ENCODE data around the gene YAE1. TPM values are rescaled to one million over a fixed set of nuclear protein-coding genes. Genes with fewer than 3 reads are reported as not detected.

Gene YAE1
- total RNA-seq, 4 donors from 2014 or later, result 13.3 to 15.9 (median 14.3) TPM

- H3K36me3 ChIP-seq, result no peaks in the 10 kb centered on the region
- no peaks in the 10 kb centered on the region for H3K27me3 ChIP-seq
- no peaks in the 10 kb centered on the region for H3K4me1 ChIP-seq
- no peak for DNase-seq (ENCODE audit: low spot score in 2 of 2)
- no peak overlapping the region for H3K27ac ChIP-seq
- H3K9me3 ChIP-seq, result no peaks in the 10 kb centered on the region
- no peak overlapping the region for H3K4me3 ChIP-seq
- TF ChIP-seq POLR2AphosphoS5 (IDR thresholded peaks at IDR 0.05), result no peak
- TF ChIP-seq CTCF (IDR thresholded peaks at IDR 0.05), result no peak
- TF ChIP-seq EP300 (IDR thresholded peaks at IDR 0.05), result no peak
- no peak for TF ChIP-seq POLR2A (IDR thresholded peaks at IDR 0.05)
- WGBS, result 96% methylated on average over 4 of the region's 4 CpGs
Measured at GRCh38 chr7:39532832-39533231, 33.4 kb upstream of the YAE1 start.

GRCh38 chr7:39534599-39534998, 31.6 kb upstream of the YAE1 start:
- Histone ChIP-seq H3K4me1 (no peaks in the 10 kb centered on the region), H3K4me3 (no peak overlapping the region), H3K36me3 (no peaks in the 10 kb centered on the region), H3K27me3 (no peaks in the 10 kb centered on the region), H3K27ac (no peak overlapping the region), H3K9me3 (no peaks in the 10 kb centered on the region)
- WGBS, result 100% methylated on average over 1 of the region's 1 CpG
- DNase-seq (ENCODE audit: low spot score in 2 of 2), result no peak
- TF ChIP-seq CTCF (IDR thresholded peaks at IDR 0.05) (no peak), POLR2A (IDR thresholded peaks at IDR 0.05) (no peak), EP300 (IDR thresholded peaks at IDR 0.05) (no peak), POLR2AphosphoS5 (IDR thresholded peaks at IDR 0.05) (no peak)

GRCh38 chr7:39535064-39535463, 31.1 kb upstream of the YAE1 start:
- no peak overlapping the region for H3K27ac ChIP-seq
- no peak for TF ChIP-seq EP300 (IDR thresholded peaks at IDR 0.05)
- no peak for TF ChIP-seq POLR2A (IDR thresholded peaks at IDR 0.05)
- TF ChIP-seq CTCF (IDR thresholded peaks at IDR 0.05), result no peak
- no peak for TF ChIP-seq POLR2AphosphoS5 (IDR thresholded peaks at IDR 0.05)
- no peaks in the 10 kb centered on the region for H3K9me3 ChIP-seq
- H3K4me1 ChIP-seq, result no peaks in the 10 kb centered on the region
- H3K27me3 ChIP-seq, result no peaks in the 10 kb centered on the region
- no peak for DNase-seq (ENCODE audit: low spot score in 2 of 2)
- H3K4me3 ChIP-seq, result no peak overlapping the region
- no peaks in the 10 kb centered on the region for H3K36me3 ChIP-seq

GRCh38 chr7:39535720-39536119, 30.5 kb upstream of the YAE1 start:
- H3K36me3 ChIP-seq, result no peaks in the 10 kb centered on the region
- no peaks in the 10 kb centered on the region for H3K27me3 ChIP-seq
- DNase-seq (ENCODE audit: low spot score in 2 of 2), result no peak
- H3K4me3 ChIP-seq, result no peak overlapping the region
- H3K4me1 ChIP-seq, result no peaks in the 10 kb centered on the region
- 68% methylated on average over 3 of the region's 3 CpGs for WGBS
- no peak overlapping the region for H3K27ac ChIP-seq
- TF ChIP-seq POLR2A (IDR thresholded peaks at IDR 0.05), result no peak
- no peak for TF ChIP-seq CTCF (IDR thresholded peaks at IDR 0.05)
- TF ChIP-seq POLR2AphosphoS5 (IDR thresholded peaks at IDR 0.05), result no peak
- no peak for TF ChIP-seq EP300 (IDR thresholded peaks at IDR 0.05)
- H3K9me3 ChIP-seq, result no peaks in the 10 kb centered on the region

- Histone ChIP-seq H3K27ac (no peak overlapping the region), H3K9me3 (no peaks in the 10 kb centered on the region), H3K36me3 (no peaks in the 10 kb centered on the region), H3K27me3 (no peaks in the 10 kb centered on the region), H3K4me1 (no peaks in the 10 kb centered on the region), H3K4me3 (no peak overlapping the region)
- TF ChIP-seq EP300 (IDR thresholded peaks at IDR 0.05) (no peak), POLR2AphosphoS5 (IDR thresholded peaks at IDR 0.05) (no peak), CTCF (IDR thresholded peaks at IDR 0.05) (no peak), POLR2A (IDR thresholded peaks at IDR 0.05) (no peak)
- DNase-seq (ENCODE audit: low spot score in 2 of 2), result no peak
- 46% methylated on average over 1 of the region's 1 CpG for WGBS
Measured at GRCh38 chr7:39536951-39537350, 29.3 kb upstream of the YAE1 start.

Data from suprapubic skin (tissue), 4 donors.